ENCODE measurements around the gene KDM4C.

KDM4C gene

DNA sequence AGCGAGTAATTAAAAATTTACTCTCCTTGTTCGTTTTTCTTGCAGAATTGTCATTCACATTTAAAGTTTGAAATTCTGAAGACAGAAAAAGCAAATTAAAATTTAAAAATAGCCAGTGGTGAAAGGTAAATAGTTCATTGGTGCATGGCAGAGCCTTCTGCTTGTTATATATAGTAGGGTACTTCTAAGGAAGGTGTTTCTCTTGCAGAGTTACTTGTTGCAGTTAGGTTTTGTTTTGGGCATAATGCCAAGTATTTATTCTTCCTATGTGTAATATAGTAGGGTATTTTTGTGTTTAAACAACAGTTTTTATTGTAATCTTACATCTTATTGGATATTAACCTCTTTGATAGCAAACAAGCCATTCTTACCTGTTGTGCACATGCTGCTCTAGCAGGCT, 179.4 kb downstream of the KDM4C start:
- no peaks in the 10 kb centered on the region for H3K27me3 ChIP-seq (ENCODE audit: insufficient read depth, low read length, poor library complexity)
- H3K36me3 ChIP-seq (ENCODE audit: insufficient read depth, low read length): no peaks in the 10 kb centered on the region
- no peaks in the 10 kb centered on the region for H3K79me2 ChIP-seq (ENCODE audit: insufficient read depth, low read length)
- H3K4me3 ChIP-seq (ENCODE audit: low read depth in 1 of 2, low read length in 2 of 2): no peak overlapping the region
- no peak overlapping the region for H2AFZ ChIP-seq (ENCODE audit: low read depth, low read length)
- TF ChIP-seq EZH2 (IDR thresholded peaks at IDR 0.05; ENCODE audit: borderline replicate concordance, low read depth, low read length, severe bottlenecking): no peak
- TF ChIP-seq, protein P1, sequence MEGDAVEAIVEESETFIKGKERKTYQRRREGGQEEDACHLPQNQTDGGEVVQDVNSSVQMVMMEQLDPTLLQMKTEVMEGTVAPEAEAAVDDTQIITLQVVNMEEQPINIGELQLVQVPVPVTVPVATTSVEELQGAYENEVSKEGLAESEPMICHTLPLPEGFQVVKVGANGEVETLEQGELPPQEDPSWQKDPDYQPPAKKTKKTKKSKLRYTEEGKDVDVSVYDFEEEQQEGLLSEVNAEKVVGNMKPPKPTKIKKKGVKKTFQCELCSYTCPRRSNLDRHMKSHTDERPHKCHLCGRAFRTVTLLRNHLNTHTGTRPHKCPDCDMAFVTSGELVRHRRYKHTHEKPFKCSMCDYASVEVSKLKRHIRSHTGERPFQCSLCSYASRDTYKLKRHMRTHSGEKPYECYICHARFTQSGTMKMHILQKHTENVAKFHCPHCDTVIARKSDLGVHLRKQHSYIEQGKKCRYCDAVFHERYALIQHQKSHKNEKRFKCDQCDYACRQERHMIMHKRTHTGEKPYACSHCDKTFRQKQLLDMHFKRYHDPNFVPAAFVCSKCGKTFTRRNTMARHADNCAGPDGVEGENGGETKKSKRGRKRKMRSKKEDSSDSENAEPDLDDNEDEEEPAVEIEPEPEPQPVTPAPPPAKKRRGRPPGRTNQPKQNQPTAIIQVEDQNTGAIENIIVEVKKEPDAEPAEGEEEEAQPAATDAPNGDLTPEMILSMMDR (IDR thresholded peaks at IDR 0.05; ENCODE audit: borderline replicate concordance, extremely low read depth, low read length, poor library complexity, severe bottlenecking): no peak
- no peak for DNase-seq
- no peak overlapping the region for H3K27ac ChIP-seq (ENCODE audit: low read length)
- no peak overlapping the region for H3K4me2 ChIP-seq (ENCODE audit: insufficient read depth, low read length)
- no peak for ATAC-seq (ENCODE audit: insufficient read depth, low read depth)
- no peak overlapping the region for H3K9ac ChIP-seq (ENCODE audit: low read depth, low read length)
- no peaks in the 10 kb centered on the region for H3K4me1 ChIP-seq (ENCODE audit: insufficient read depth, low read length)
- no peaks in the 10 kb centered on the region for H3K9me3 ChIP-seq (ENCODE audit: insufficient read depth, low read length, severe bottlenecking)
- no peaks in the 10 kb centered on the region for H4K20me1 ChIP-seq (ENCODE audit: insufficient read depth, low read length)

DNA sequence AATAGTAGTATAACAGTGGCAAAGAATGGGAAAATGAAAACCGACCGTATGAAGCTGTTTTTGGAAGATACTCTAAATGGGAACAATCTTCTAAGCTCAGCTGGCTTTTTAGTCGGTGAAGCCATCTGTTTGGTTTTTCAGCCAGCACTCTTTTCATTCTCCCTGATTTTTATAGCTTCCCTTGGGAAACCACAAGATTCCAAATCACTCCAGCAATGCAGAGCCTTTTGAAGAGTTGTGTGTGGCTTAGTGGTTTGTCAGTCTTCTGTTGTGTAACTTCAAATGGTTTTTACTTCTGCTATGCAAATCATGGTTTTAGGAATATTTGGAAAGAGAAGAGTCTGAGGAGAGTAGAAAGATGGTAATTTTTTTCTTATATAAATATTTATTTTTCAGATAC, 180.7 kb downstream of the KDM4C start:
- Histone ChIP-seq H3K27ac (ENCODE audit: low read length) (no peak overlapping the region), H3K4me1 (ENCODE audit: insufficient read depth, low read length) (no peaks in the 10 kb centered on the region), H3K79me2 (ENCODE audit: insufficient read depth, low read length) (no peaks in the 10 kb centered on the region), H3K9ac (ENCODE audit: low read depth, low read length) (no peak overlapping the region), H4K20me1 (ENCODE audit: insufficient read depth, low read length) (no peaks in the 10 kb centered on the region), H2AFZ (ENCODE audit: low read depth, low read length) (no peak overlapping the region), H3K4me3 (ENCODE audit: low read depth in 1 of 2, low read length in 2 of 2) (no peak overlapping the region), H3K9me3 (ENCODE audit: insufficient read depth, low read length, severe bottlenecking) (no peaks in the 10 kb centered on the region), H3K27me3 (ENCODE audit: insufficient read depth, low read length, poor library complexity) (no peaks in the 10 kb centered on the region), H3K36me3 (ENCODE audit: insufficient read depth, low read length) (no peaks in the 10 kb centered on the region), H3K4me2 (ENCODE audit: insufficient read depth, low read length) (no peak overlapping the region)
- TF ChIP-seq, protein P1 (IDR thresholded peaks at IDR 0.05; ENCODE audit: borderline replicate concordance, extremely low read depth, low read length, poor library complexity, severe bottlenecking): no peak
- no peak for TF ChIP-seq EZH2 (IDR thresholded peaks at IDR 0.05; ENCODE audit: borderline replicate concordance, low read depth, low read length, severe bottlenecking)
- ATAC-seq (ENCODE audit: insufficient read depth, low read depth) (no peak), DNase-seq (no peak)

DNA sequence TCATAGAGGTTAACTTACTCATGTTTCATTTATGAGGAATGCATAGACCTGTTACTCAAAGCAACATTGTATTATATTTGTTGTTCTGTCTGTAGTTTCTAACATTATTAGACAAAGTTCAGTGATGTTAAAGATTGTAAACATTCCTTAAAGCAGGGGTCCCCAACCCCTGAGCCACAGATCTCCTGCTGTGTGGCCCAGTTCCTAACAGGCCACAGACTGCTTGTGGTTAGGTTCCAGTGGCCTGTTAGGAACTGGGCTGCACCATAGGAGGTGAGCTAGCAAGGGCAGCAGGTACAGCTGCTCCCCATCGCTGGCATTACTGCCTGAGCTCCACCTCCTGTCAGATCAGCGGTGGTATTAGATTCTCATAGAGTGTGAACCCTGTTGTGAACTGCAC, 181.1 kb downstream of the KDM4C start:
- H3K4me1 ChIP-seq (ENCODE audit: insufficient read depth, low read length): no peaks in the 10 kb centered on the region
- ATAC-seq (ENCODE audit: insufficient read depth, low read depth): no peak
- H3K4me2 ChIP-seq (ENCODE audit: insufficient read depth, low read length): no peak overlapping the region
- no peak for DNase-seq
- no peaks in the 10 kb centered on the region for H3K36me3 ChIP-seq (ENCODE audit: insufficient read depth, low read length)
- no peak overlapping the region for H2AFZ ChIP-seq (ENCODE audit: low read depth, low read length)
- no peak overlapping the region for H3K4me3 ChIP-seq (ENCODE audit: low read depth in 1 of 2, low read length in 2 of 2)
- H3K79me2 ChIP-seq (ENCODE audit: insufficient read depth, low read length): no peaks in the 10 kb centered on the region
- TF ChIP-seq, protein P1 (IDR thresholded peaks at IDR 0.05; ENCODE audit: borderline replicate concordance, extremely low read depth, low read length, poor library complexity, severe bottlenecking): no peak
- TF ChIP-seq EZH2 (IDR thresholded peaks at IDR 0.05; ENCODE audit: borderline replicate concordance, low read depth, low read length, severe bottlenecking): no peak
- no peaks in the 10 kb centered on the region for H4K20me1 ChIP-seq (ENCODE audit: insufficient read depth, low read length)
- H3K9me3 ChIP-seq (ENCODE audit: insufficient read depth, low read length, severe bottlenecking): no peaks in the 10 kb centered on the region
- H3K27ac ChIP-seq (ENCODE audit: low read length): no peak overlapping the region
- no peak overlapping the region for H3K9ac ChIP-seq (ENCODE audit: low read depth, low read length)
- H3K27me3 ChIP-seq (ENCODE audit: insufficient read depth, low read length, poor library complexity): no peaks in the 10 kb centered on the region

GRCh38 chr9:6941501-6941900, 183.7 kb downstream of the KDM4C start:
- Histone ChIP-seq H3K27ac (ENCODE audit: low read length) (no peak overlapping the region), H3K9ac (ENCODE audit: low read depth, low read length) (no peak overlapping the region), H3K27me3 (ENCODE audit: insufficient read depth, low read length, poor library complexity) (no peaks in the 10 kb centered on the region), H3K4me3 (ENCODE audit: low read depth in 1 of 2, low read length in 2 of 2) (no peak overlapping the region), H3K4me2 (ENCODE audit: insufficient read depth, low read length) (no peak overlapping the region), H4K20me1 (ENCODE audit: insufficient read depth, low read length) (no peaks in the 10 kb centered on the region), H3K4me1 (ENCODE audit: insufficient read depth, low read length) (no peaks in the 10 kb centered on the region), H3K79me2 (ENCODE audit: insufficient read depth, low read length) (no peaks in the 10 kb centered on the region), H2AFZ (ENCODE audit: low read depth, low read length) (no peak overlapping the region), H3K36me3 (ENCODE audit: insufficient read depth, low read length) (no peaks in the 10 kb centered on the region), H3K9me3 (ENCODE audit: insufficient read depth, low read length, severe bottlenecking) (no peaks in the 10 kb centered on the region)
- TF ChIP-seq EZH2 (IDR thresholded peaks at IDR 0.05; ENCODE audit: borderline replicate concordance, low read depth, low read length, severe bottlenecking): no peak
- TF ChIP-seq, protein P1 (IDR thresholded peaks at IDR 0.05; ENCODE audit: borderline replicate concordance, extremely low read depth, low read length, poor library complexity, severe bottlenecking): no peak
- no peak for ATAC-seq (ENCODE audit: insufficient read depth, low read depth)
- DNase-seq: no peak

Measured in DND-41 (cell line).